Endothelial cell of umbilical vein (primary cell): ENCODE results near the gene SPANXN2. TPM values are rescaled to one million over a fixed set of nuclear protein-coding genes. Genes with fewer than 3 reads are reported as not detected.

Experiments used
- BruUV-seq: library from RNA; stranded (reverse); fragments of 400-500 nt; replicated peaks from 2 replicates; lab custom pipeline; 2021; lab: Mats Ljungman, UMichigan
- CTCF ChIA-PET: fragments of 300-600, 350-600 bp; sonication (Branson Sonifier 250); formaldehyde crosslinking; loops from one replicate; lab custom pipeline; 2021; ENCODE audit warnings: antibody characterized with exemption, inconsistent platforms; lab: Charles Lee
- POLR2A ChIA-PET: fragments of 300-600, 350-600 bp; sonication (Branson Sonifier 250); formaldehyde crosslinking; loops from one replicate; lab custom pipeline; 2021; ENCODE audit warnings: antibody characterized with exemption, inconsistent platforms; lab: Charles Lee
- DNase-seq: peaks from one replicate; pipeline ENCODE4 v3.0.0-alpha.2; 2011; ENCODE audit warnings: low read depth, low spot score
- FAIRE-seq: peaks from 2 replicates; lab custom pipeline; 2011; peaks lifted over from hg19 to GRCh38; lab: Jason Lieb, UNC
- H2AFZ ChIP-seq: 2 replicates; pipeline ENCODE4 v1.6.0; 2012; ENCODE audit warnings: low read depth, low read length, control low read depth, inconsistent platforms
- H3K27ac ChIP-seq: 2 replicates; pipeline ENCODE4 v1.5.1; 2011; ENCODE audit warnings: low read depth, mild to moderate bottlenecking, control low read depth, low read length, moderate library complexity; ENCODE audit not compliant: insufficient read depth
- H3K27me3 ChIP-seq, 2 experiments: 2 replicates each; pipeline versions ENCODE4 v1.6.0 to v1.6.1; 2011; ENCODE audit warnings: low read length in 2 of 2, mixed read lengths in 1 of 2; ENCODE audit not compliant: control insufficient read depth in 2 of 2, insufficient read depth in 2 of 2
- H3K36me3 ChIP-seq, 2 experiments: 2 replicates in 1 of 2; 3 replicates in 1 of 2; pipeline ENCODE4 v1.5.1; 2011; ENCODE audit warnings: low read length in 2 of 2, mild to moderate bottlenecking in 1 of 2, moderate library complexity in 1 of 2; ENCODE audit not compliant: control insufficient read depth in 2 of 2, insufficient read depth in 2 of 2; ENCODE audit errors: extremely low read depth in 1 of 2
- H3K4me1 ChIP-seq: 3 replicates; pipeline ENCODE4 v1.5.1; 2011; ENCODE audit warnings: mild to moderate bottlenecking, low read length; ENCODE audit not compliant: control insufficient read depth, insufficient read depth; ENCODE audit errors: extremely low read depth
- H3K4me2 ChIP-seq: 2 replicates; pipeline ENCODE4 v1.6.1; 2011; ENCODE audit warnings: low read length, control low read depth, mixed read lengths; ENCODE audit not compliant: insufficient read depth
- H3K4me3 ChIP-seq, 3 experiments: fragments of 200-600 bp in 1 of 3; sonication (generic), shearing (Covaris generic) in 1 of 3; replicated peaks in 1 of 3; 2 replicates each; pipeline ENCODE4 v1.5.1; 2011 to 2016; ENCODE audit warnings: control low read depth in 3 of 3, low read length in 3 of 3, mild to moderate bottlenecking in 2 of 3, inconsistent platforms in 1 of 3, low read depth in 1 of 3, moderate library complexity in 1 of 3; ENCODE audit not compliant: insufficient read depth in 1 of 3
- H3K79me2 ChIP-seq: 2 replicates; pipeline ENCODE4 v1.6.0; 2012; ENCODE audit warnings: low read length, inconsistent platforms; ENCODE audit not compliant: control insufficient read depth, insufficient read depth
- H3K9ac ChIP-seq: replicated peaks from 2 replicates; pipeline ENCODE3; 2011; ENCODE audit warnings: low read length, control low read depth; ENCODE audit not compliant: insufficient read depth; ENCODE audit errors: extremely low read depth
- H3K9me1 ChIP-seq: replicated peaks from 3 replicates; pipeline ENCODE4 v1.6.0; 2011; ENCODE audit warnings: mild to moderate bottlenecking, low read length; ENCODE audit not compliant: control insufficient read depth, insufficient read depth; ENCODE audit errors: extremely low read depth
- H3K9me3 ChIP-seq: replicated peaks from 2 replicates; pipeline ENCODE4 v1.5.1; 2012; ENCODE audit warnings: low read length, inconsistent platforms; ENCODE audit not compliant: control insufficient read depth, insufficient read depth
- H4K20me1 ChIP-seq: replicated peaks from 2 replicates; pipeline ENCODE3; 2011; ENCODE audit warnings: mild to moderate bottlenecking, low read length; ENCODE audit not compliant: control insufficient read depth, insufficient read depth; ENCODE audit errors: extremely low read depth
- EZH2 ChIP-seq: IDR thresholded peaks from 2 replicates; pipeline ENCODE4 v1.6.1; 2012; ENCODE audit warnings: borderline replicate concordance, low read depth, mild to moderate bottlenecking, moderate library complexity, low read length, inconsistent platforms; ENCODE audit not compliant: severe bottlenecking
- FOS ChIP-seq: IDR thresholded peaks from 2 replicates; pipeline ENCODE4 v1.6.1; 2011; ENCODE audit warnings: mild to moderate bottlenecking, low read length, moderate library complexity, borderline replicate concordance; ENCODE audit not compliant: insufficient read depth
- GATA2 ChIP-seq: IDR thresholded peaks from 2 replicates; pipeline ENCODE4 v1.7.0; 2011; ENCODE audit warnings: low read depth, mild to moderate bottlenecking, moderate library complexity, mixed read lengths, low read length; ENCODE audit not compliant: insufficient read length, insufficient read depth
- JUN ChIP-seq: IDR thresholded peaks from 2 replicates; pipeline ENCODE4 v1.6.1; 2011; ENCODE audit warnings: borderline replicate concordance, low read depth; ENCODE audit not compliant: insufficient read length, insufficient read depth
- MYC ChIP-seq: IDR thresholded peaks from one replicate; pipeline ENCODE4 v1.6.1; 2011; ENCODE audit warnings: mild to moderate bottlenecking, low read depth, low read length
- POLR2A ChIP-seq: IDR thresholded peaks from 2 replicates; pipeline ENCODE4 v1.6.1; 2012; ENCODE audit warnings: low read depth, mild to moderate bottlenecking, control low read depth, low read length
- POLR2AphosphoS5 ChIP-seq: IDR thresholded peaks from 2 replicates; pipeline ENCODE4 v1.6.1; 2012; ENCODE audit warnings: low read depth, mild to moderate bottlenecking, control low read depth, low read length, moderate library complexity; ENCODE audit not compliant: insufficient read depth
- dilution Hi-C: fragments of 300-500 bp; cut with MboI; formaldehyde crosslinking; loops from one replicate; pipeline ENCODE4 v1.15.0; 2019; ENCODE audit warnings: low sequenced_read_pairs; ENCODE audit not compliant: extremely low pct_ligation_motif_present
- intact Hi-C: fragments of 100-400 bp; cut with micrococcal nuclease; formaldehyde crosslinking; loops from one replicate; pipeline ENCODE4 v1.10.0; 2022
- polyA plus RNA-seq, 4 experiments: library from polyadenylated mRNA; depleted of rRNA in 3 of 4; stranded (reverse) in 3 of 4; unstranded in 1 of 4; fragments of >200 nt; gene quantifications; 2 replicates each; pipeline versions ENCODE4 v1.2.1 to v1.2.3, GENCODE V29; 2011 to 2012; ENCODE audit warnings: missing spikeins in 1 of 4
- total RNA-seq: library from RNA; stranded (reverse); gene quantifications from 2 replicates; pipeline ENCODE4 v1.2.3, GENCODE V29; 2021
- TF ChIP-seq, protein P1 (sequence below): IDR thresholded peaks from 2 replicates; pipeline ENCODE4 v1.6.1; 2011; ENCODE audit not compliant: insufficient read depth, insufficient read length

The SPANXN2 gene
- total and polyA plus RNA-seq, 2 donors (not counting 3 experiments of a cell fraction or from before 2014, with no cell fraction given): not detected

DNA sequence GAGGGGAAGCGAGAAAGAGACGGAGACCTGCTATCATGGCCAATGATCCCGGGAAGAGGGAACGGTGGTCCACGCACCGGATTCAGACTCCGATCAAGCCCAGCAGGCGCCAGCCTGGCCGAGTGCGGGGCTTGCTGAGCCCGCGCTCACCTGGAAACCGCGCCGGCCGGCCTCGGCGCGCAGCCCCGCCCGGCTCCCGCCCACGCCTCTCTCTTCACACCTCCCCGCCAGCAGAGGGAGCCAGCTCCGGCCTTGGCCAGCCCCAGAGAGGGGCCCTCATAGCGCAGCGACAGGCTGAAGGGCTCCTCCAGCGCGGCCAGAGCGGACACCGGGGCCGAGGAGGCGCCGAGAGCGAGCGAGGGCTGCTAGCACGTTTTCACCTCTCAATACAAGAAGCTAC is 36.8 kb upstream of the SPANXN2 start:
- Histone ChIP-seq H3K79me2 (no peaks in the 10 kb centered on the region), H2AFZ (no peak overlapping the region), H3K9ac (no peak overlapping the region), H3K27me3 (no peaks in the 10 kb centered on the region), H3K36me3 (no peaks in the 10 kb centered on the region), H3K9me1 (no peaks in the 10 kb centered on the region), H3K4me1 (no peaks in the 10 kb centered on the region), H3K4me3 (no peak overlapping the region), H3K9me3 (no peaks in the 10 kb centered on the region), H3K4me2 (no peak overlapping the region), H4K20me1 (no peaks in the 10 kb centered on the region), H3K27ac (no peak overlapping the region)
- POLR2A ChIA-PET: no interaction called here
- no peak for DNase-seq
- no peak for FAIRE-seq
- BruUV-seq: no TSS peak
- TF ChIP-seq POLR2AphosphoS5 (no peak), GATA2 (no peak), MYC (no peak), EZH2 (no peak), FOS (no peak), JUN (no peak)
- TF ChIP-seq, protein P1, sequence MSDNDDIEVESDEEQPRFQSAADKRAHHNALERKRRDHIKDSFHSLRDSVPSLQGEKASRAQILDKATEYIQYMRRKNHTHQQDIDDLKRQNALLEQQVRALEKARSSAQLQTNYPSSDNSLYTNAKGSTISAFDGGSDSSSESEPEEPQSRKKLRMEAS: no peak
- dilution Hi-C loops: no loop called here
- intact Hi-C loops: no loop called here
- CTCF ChIA-PET: no interaction called here

DNA sequence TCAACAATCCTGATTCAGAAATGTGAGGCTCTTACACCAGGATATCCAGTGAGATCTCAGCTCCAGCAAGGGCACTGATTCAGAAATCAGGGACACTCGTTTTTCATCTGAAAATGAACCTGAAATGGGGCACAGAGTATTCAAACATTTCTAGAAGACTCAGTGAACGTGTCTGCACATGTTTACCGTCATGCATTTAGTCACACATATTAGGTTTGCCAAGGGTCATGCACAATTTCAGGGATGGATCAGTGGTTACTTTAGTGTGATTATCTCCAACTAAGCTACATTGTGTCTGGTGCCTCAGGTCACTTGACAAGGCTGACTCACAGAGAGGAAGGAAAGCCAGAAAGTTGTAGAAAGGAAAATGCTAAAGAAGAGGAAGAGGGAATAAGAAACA is 33.6 kb upstream of the SPANXN2 start:
- DNase-seq (no peak), FAIRE-seq (no peak)
- CTCF ChIA-PET: no interaction called here
- no peaks in the 10 kb centered on the region for H3K4me1 ChIP-seq
- TF ChIP-seq FOS (no peak), POLR2A (no peak), POLR2AphosphoS5 (no peak), MYC (no peak)
- TF ChIP-seq, protein P1: no peak
- no peaks in the 10 kb centered on the region for H4K20me1 ChIP-seq
- no peaks in the 10 kb centered on the region for H3K9me3 ChIP-seq
- H3K27ac ChIP-seq: no peak overlapping the region
- BruUV-seq: no TSS peak
- H3K9ac ChIP-seq: no peak overlapping the region
- no peak overlapping the region for H3K4me2 ChIP-seq
- no peaks in the 10 kb centered on the region for H3K27me3 ChIP-seq
- no peak overlapping the region for H3K4me3 ChIP-seq
- no peak overlapping the region for H2AFZ ChIP-seq
- H3K36me3 ChIP-seq: no peaks in the 10 kb centered on the region
- no peaks in the 10 kb centered on the region for H3K79me2 ChIP-seq
- intact Hi-C loops: no loop called here
- dilution Hi-C loops: no loop called here
- POLR2A ChIA-PET: no interaction called here
- H3K9me1 ChIP-seq: no peaks in the 10 kb centered on the region
